Breast epithelium (tissue), 4 donors: ENCODE measurements around the gene MAST4. TPM values are rescaled to one million over a fixed set of nuclear protein-coding genes. Genes with fewer than 3 reads are reported as not detected.

Experiments used
- DNase-seq, 2 donors: peaks; one replicate each; pipeline ENCODE4 v3.0.0-alpha.2; 2019; ENCODE audit warnings: low spot score in 2 of 2
- H3K27ac ChIP-seq, 2 donors: fragments of 200-600 bp; sonication (generic) in 1 of 2; one replicate each; pipeline ENCODE4 v1.5.1; 2016 to 2019; ENCODE audit warnings: mild to moderate bottlenecking in 1 of 2
- H3K27me3 ChIP-seq, 2 donors: fragments of 200-600 bp; sonication (generic) in 1 of 2; one replicate each; pipeline versions ENCODE4 v1.5.1 to v1.6.0; 2017 to 2019; ENCODE audit warnings: control low read depth in 1 of 2, mild to moderate bottlenecking in 1 of 2
- H3K36me3 ChIP-seq: fragments of 200-600 bp; one replicate; pipeline ENCODE4 v1.5.1; 2019
- H3K4me1 ChIP-seq, 2 donors: fragments of 200-600 bp; sonication (generic); one replicate each; pipeline ENCODE4 v1.5.1; 2016 to 2019; ENCODE audit warnings: control low read depth in 1 of 2
- H3K4me3 ChIP-seq, 3 donors: fragments of 200-600 bp; sonication (generic); 1 replicate in 2 of 3; 2 replicates in 1 of 3; pipeline ENCODE4 v1.5.1; 2016 to 2019; ENCODE audit warnings: mild to moderate bottlenecking in 3 of 3, moderate library complexity in 2 of 3
- H3K9me3 ChIP-seq, 2 donors: fragments of 200-600 bp; sonication (generic) in 1 of 2; one replicate each; pipeline ENCODE4 v1.5.1; 2016 to 2019; ENCODE audit warnings: control low read depth in 1 of 2
- CTCF ChIP-seq, 3 donors: fragments of 450-650 bp; IDR thresholded peaks; one replicate each; pipeline ENCODE4 v1.5.1; 2016 to 2017; ENCODE audit warnings: antibody characterized with exemption in 3 of 3, mild to moderate bottlenecking in 3 of 3, moderate library complexity in 3 of 3
- POLR2A ChIP-seq: fragments of 450-650 bp; IDR thresholded peaks from one replicate; pipeline ENCODE4 v1.6.1; 2016; ENCODE audit warnings: antibody characterized with exemption, mild to moderate bottlenecking, moderate library complexity
- POLR2AphosphoS5 ChIP-seq, 3 donors: sonication (generic); formaldehyde crosslinking; IDR thresholded peaks; one replicate each; pipeline ENCODE4 v1.6.1; 2017; ENCODE audit warnings: antibody characterized with exemption in 3 of 3
- intact Hi-C: fragments of 100-400 bp; cut with DNase I; formaldehyde crosslinking; loops from one replicate; pipeline ENCODE4 v1.15.1; 2023; ENCODE audit warnings: low total_unique reads
- total RNA-seq, 3 donors: library from RNA; depleted of rRNA; stranded (reverse); fragments of >200 nt; gene quantifications; one replicate each; pipeline ENCODE4 v1.1.0, GENCODE V29; 2016

Gene MAST4
- total RNA-seq, 3 donors from 2014 or later = 28.0 to 61.5 (median 50.1) TPM

GRCh38 chr5:67188274-67189078 lies 592.3 kb downstream of the MAST4 start:
- H3K4me3 ChIP-seq = no peak overlapping the region
- no peak for DNase-seq
- H3K36me3 ChIP-seq = no peaks in the 10 kb centered on the region
- H3K27ac ChIP-seq = no peak overlapping the region
- no peaks in the 10 kb centered on the region for H3K27me3 ChIP-seq
- H3K9me3 ChIP-seq = no peaks in the 10 kb centered on the region
- H3K4me1 ChIP-seq = peaks cover 0 to 9% of the 10 kb centered on the region in 2 donors
- intact Hi-C loops = no loop called here
- no peak for TF ChIP-seq CTCF (IDR thresholded peaks at IDR 0.05)
- no peak for TF ChIP-seq POLR2A
- no peak for TF ChIP-seq POLR2AphosphoS5 (IDR thresholded peaks at IDR 0.05)

- intact Hi-C loops = no loop called here
- Histone ChIP-seq H3K4me3 (no peak overlapping the region), H3K27ac (no peak overlapping the region), H3K27me3 (no peaks in the 10 kb centered on the region), H3K4me1 (peaks cover 0 to 10% of the 10 kb centered on the region in 2 donors), H3K9me3 (no peaks in the 10 kb centered on the region), H3K36me3 (no peaks in the 10 kb centered on the region)
- no peak for DNase-seq
- no peak for TF ChIP-seq POLR2AphosphoS5 (IDR thresholded peaks at IDR 0.05)
- no peak for TF ChIP-seq CTCF (IDR thresholded peaks at IDR 0.05)
- no peak for TF ChIP-seq POLR2A
Observed at GRCh38 chr5:67189079-67189354, 592.8 kb downstream of the MAST4 start.

GRCh38 chr5:67189931-67190330 lies 593.7 kb downstream of the MAST4 start:
- H3K4me3 ChIP-seq = no peak overlapping the region
- H3K27ac ChIP-seq = no peak overlapping the region
- H3K9me3 ChIP-seq = no peaks in the 10 kb centered on the region
- DNase-seq = no peak
- intact Hi-C loops = no loop called here
- TF ChIP-seq POLR2A (no peak), POLR2AphosphoS5 (IDR thresholded peaks at IDR 0.05) (no peak), CTCF (IDR thresholded peaks at IDR 0.05) (no peak)
- no peaks in the 10 kb centered on the region for H3K36me3 ChIP-seq
- no peaks in the 10 kb centered on the region for H3K27me3 ChIP-seq
- peaks cover 0 to 10% of the 10 kb centered on the region in 2 donors for H3K4me1 ChIP-seq

- H3K36me3 ChIP-seq = no peaks in the 10 kb centered on the region
- no peak overlapping the region for H3K27ac ChIP-seq
- no peaks in the 10 kb centered on the region for H3K27me3 ChIP-seq
- DNase-seq = no peak
- no peak for TF ChIP-seq CTCF (IDR thresholded peaks at IDR 0.05)
- no peak for TF ChIP-seq POLR2AphosphoS5 (IDR thresholded peaks at IDR 0.05)
- no peak for TF ChIP-seq POLR2A
- H3K4me1 ChIP-seq = peaks cover 0 to 10% of the 10 kb centered on the region in 2 donors
- H3K4me3 ChIP-seq = no peak overlapping the region
- intact Hi-C loops = no loop called here
- no peaks in the 10 kb centered on the region for H3K9me3 ChIP-seq
Observed at GRCh38 chr5:67190410-67190809, 594.2 kb downstream of the MAST4 start.

- Histone ChIP-seq H3K9me3 (no peaks in the 10 kb centered on the region), H3K4me3 (no peak overlapping the region), H3K27ac (no peak overlapping the region), H3K36me3 (no peaks in the 10 kb centered on the region), H3K4me1 (peaks cover 0 to 10% of the 10 kb centered on the region in 2 donors), H3K27me3 (no peaks in the 10 kb centered on the region)
- no peak for DNase-seq
- intact Hi-C loops = no loop called here
- TF ChIP-seq POLR2AphosphoS5 (IDR thresholded peaks at IDR 0.05) (no peak), CTCF (IDR thresholded peaks at IDR 0.05) (no peak), POLR2A (no peak)
Observed at GRCh38 chr5:67190861-67191260, 594.7 kb downstream of the MAST4 start.
